Thoracic aorta (tissue), 2 donors: ENCODE measurements around the gene WHRN. TPM values are rescaled to one million over a fixed set of nuclear protein-coding genes. Genes with fewer than 3 reads are reported as not detected.

Source experiments
- ATAC-seq: fragments of 150-250 bp; one replicate; pipeline ENCODE4 v1.8.0; 2017; ENCODE audit warnings: low read depth; ENCODE audit not compliant: insufficient number of reproducible peaks, low FRiP score
- DNase-seq: peaks from one replicate; pipeline ENCODE4 v3.0.0-alpha.2; 2020; ENCODE audit warnings: low spot score
- H3K27ac ChIP-seq, 2 donors: fragments of 200-600 bp; sonication (generic); 1 replicate in 1 of 2; 2 replicates in 1 of 2; pipeline ENCODE4 v1.5.1; 2016; ENCODE audit warnings: mild to moderate bottlenecking in 2 of 2, moderate library complexity in 2 of 2
- H3K27me3 ChIP-seq: fragments of 200-600 bp; sonication (generic); replicated peaks from 2 replicates; pipeline ENCODE4 v1.6.0; 2016; ENCODE audit warnings: mild to moderate bottlenecking; ENCODE audit not compliant: insufficient read depth
- H3K36me3 ChIP-seq: fragments of 200-600 bp; sonication (generic); one replicate; pipeline ENCODE4 v1.5.1; 2016
- H3K4me1 ChIP-seq, 2 donors: fragments of 200-600 bp; sonication (generic); 1 replicate in 1 of 2; 2 replicates in 1 of 2; pipeline versions ENCODE4 v1.5.1 to v1.6.0; 2016; ENCODE audit warnings: low read depth in 2 of 2, mild to moderate bottlenecking in 1 of 2; ENCODE audit not compliant: control insufficient read depth in 1 of 2
- H3K4me3 ChIP-seq: fragments of 200-600 bp; sonication (generic); 2 replicates; pipeline ENCODE4 v1.5.1; 2016; ENCODE audit warnings: mild to moderate bottlenecking
- H3K9me3 ChIP-seq: fragments of 200-600 bp; sonication (generic); 2 replicates; pipeline ENCODE4 v1.5.1; 2016
- CTCF ChIP-seq: fragments of 200-600 bp; sonication (generic); IDR thresholded peaks from one replicate; pipeline ENCODE4 v1.5.1; 2019; ENCODE audit warnings: antibody characterized with exemption
- total RNA-seq, 2 donors: library from RNA; depleted of rRNA; stranded (reverse); fragments of >200 nt; gene quantifications; one replicate each; pipeline versions ENCODE4 v1.1.0 to v1.2.3, GENCODE V29; 2016

WHRN gene
- total RNA-seq, 2 donors from 2014 or later: 4.1 to 5.1 TPM

GRCh38 chr9:114471157-114471556 lies 34.1 kb downstream of the WHRN start:
- DNase-seq: no peak
- Histone ChIP-seq H3K4me3 (no peak overlapping the region), H3K4me1 (no peaks in the 10 kb centered on the region), H3K9me3 (no peaks in the 10 kb centered on the region), H3K27me3 (no peaks in the 10 kb centered on the region), H3K27ac (no peak overlapping the region), H3K36me3 (no peaks in the 10 kb centered on the region)
- no peak for ATAC-seq
- TF ChIP-seq CTCF: no peak

GRCh38 chr9:114470581-114470980 lies 34.7 kb downstream of the WHRN start:
- Histone ChIP-seq H3K27ac (no peak overlapping the region), H3K36me3 (no peaks in the 10 kb centered on the region), H3K4me3 (no peak overlapping the region), H3K27me3 (no peaks in the 10 kb centered on the region), H3K4me1 (no peaks in the 10 kb centered on the region), H3K9me3 (no peaks in the 10 kb centered on the region)
- DNase-seq: no peak
- TF ChIP-seq CTCF: no peak
- ATAC-seq: no peak

GRCh38 chr9:114470121-114470520 lies 35.2 kb downstream of the WHRN start:
- DNase-seq: no peak
- no peak for ATAC-seq
- Histone ChIP-seq H3K4me3 (no peak overlapping the region), H3K4me1 (no peaks in the 10 kb centered on the region), H3K36me3 (no peaks in the 10 kb centered on the region), H3K9me3 (no peaks in the 10 kb centered on the region), H3K27ac (no peak overlapping the region), H3K27me3 (no peaks in the 10 kb centered on the region)
- no peak for TF ChIP-seq CTCF

- Histone ChIP-seq H3K9me3 (no peaks in the 10 kb centered on the region), H3K27ac (no peak overlapping the region), H3K4me1 (no peaks in the 10 kb centered on the region), H3K36me3 (no peaks in the 10 kb centered on the region), H3K4me3 (no peak overlapping the region), H3K27me3 (no peaks in the 10 kb centered on the region)
- DNase-seq (no peak), ATAC-seq (no peak)
- TF ChIP-seq CTCF: no peak
Measured at GRCh38 chr9:114469091-114469853, 36.0 kb downstream of the WHRN start.

GRCh38 chr9:114467910-114468309 lies 37.4 kb downstream of the WHRN start:
- no peaks in the 10 kb centered on the region for H3K36me3 ChIP-seq
- no peaks in the 10 kb centered on the region for H3K27me3 ChIP-seq
- DNase-seq: no peak
- no peak for TF ChIP-seq CTCF
- H3K4me1 ChIP-seq: no peaks in the 10 kb centered on the region
- H3K27ac ChIP-seq: no peak overlapping the region
- H3K9me3 ChIP-seq: no peaks in the 10 kb centered on the region
- H3K4me3 ChIP-seq: no peak overlapping the region
- ATAC-seq: no peak
